Endothelial cell of umbilical vein (primary cell): Measurements from ENCODE around the gene NEO1. TPM values are rescaled to one million over a fixed set of nuclear protein-coding genes. Genes with fewer than 3 reads are reported as not detected.

Source experiments
- BruUV-seq: library from RNA; stranded (reverse); fragments of 400-500 nt; replicated peaks from 2 replicates; lab custom pipeline; 2021; lab: Mats Ljungman, UMichigan
- CTCF ChIA-PET: fragments of 300-600, 350-600 bp; sonication (Branson Sonifier 250); formaldehyde crosslinking; loops from one replicate; lab custom pipeline; 2021; ENCODE audit warnings: antibody characterized with exemption, inconsistent platforms; lab: Charles Lee
- POLR2A ChIA-PET: fragments of 300-600, 350-600 bp; sonication (Branson Sonifier 250); formaldehyde crosslinking; loops from one replicate; lab custom pipeline; 2021; ENCODE audit warnings: antibody characterized with exemption, inconsistent platforms; lab: Charles Lee
- DNase-seq: peaks from one replicate; pipeline ENCODE4 v3.0.0-alpha.2; 2011; ENCODE audit warnings: low read depth, low spot score
- FAIRE-seq: peaks from 2 replicates; lab custom pipeline; 2011; peaks lifted over from hg19 to GRCh38; lab: Jason Lieb, UNC
- H2AFZ ChIP-seq: 2 replicates; pipeline ENCODE4 v1.6.0; 2012; ENCODE audit warnings: low read depth, low read length, control low read depth, inconsistent platforms
- H3K27ac ChIP-seq: 2 replicates; pipeline ENCODE4 v1.5.1; 2011; ENCODE audit warnings: low read depth, mild to moderate bottlenecking, control low read depth, low read length, moderate library complexity; ENCODE audit not compliant: insufficient read depth
- H3K27me3 ChIP-seq, 2 experiments: 2 replicates each; pipeline versions ENCODE4 v1.6.0 to v1.6.1; 2011; ENCODE audit warnings: low read length in 2 of 2, mixed read lengths in 1 of 2; ENCODE audit not compliant: control insufficient read depth in 2 of 2, insufficient read depth in 2 of 2
- H3K36me3 ChIP-seq, 2 experiments: 2 replicates in 1 of 2; 3 replicates in 1 of 2; pipeline ENCODE4 v1.5.1; 2011; ENCODE audit warnings: low read length in 2 of 2, mild to moderate bottlenecking in 1 of 2, moderate library complexity in 1 of 2; ENCODE audit not compliant: control insufficient read depth in 2 of 2, insufficient read depth in 2 of 2; ENCODE audit errors: extremely low read depth in 1 of 2
- H3K4me1 ChIP-seq: 3 replicates; pipeline ENCODE4 v1.5.1; 2011; ENCODE audit warnings: mild to moderate bottlenecking, low read length; ENCODE audit not compliant: control insufficient read depth, insufficient read depth; ENCODE audit errors: extremely low read depth
- H3K4me2 ChIP-seq: 2 replicates; pipeline ENCODE4 v1.6.1; 2011; ENCODE audit warnings: low read length, control low read depth, mixed read lengths; ENCODE audit not compliant: insufficient read depth
- H3K4me3 ChIP-seq, 3 experiments: fragments of 200-600 bp in 1 of 3; sonication (generic), shearing (Covaris generic) in 1 of 3; replicated peaks in 1 of 3; 2 replicates each; pipeline ENCODE4 v1.5.1; 2011 to 2016; ENCODE audit warnings: control low read depth in 3 of 3, low read length in 3 of 3, mild to moderate bottlenecking in 2 of 3, inconsistent platforms in 1 of 3, low read depth in 1 of 3, moderate library complexity in 1 of 3; ENCODE audit not compliant: insufficient read depth in 1 of 3
- H3K79me2 ChIP-seq: 2 replicates; pipeline ENCODE4 v1.6.0; 2012; ENCODE audit warnings: low read length, inconsistent platforms; ENCODE audit not compliant: control insufficient read depth, insufficient read depth
- H3K9ac ChIP-seq: replicated peaks from 2 replicates; pipeline ENCODE3; 2011; ENCODE audit warnings: low read length, control low read depth; ENCODE audit not compliant: insufficient read depth; ENCODE audit errors: extremely low read depth
- H3K9me1 ChIP-seq: replicated peaks from 3 replicates; pipeline ENCODE4 v1.6.0; 2011; ENCODE audit warnings: mild to moderate bottlenecking, low read length; ENCODE audit not compliant: control insufficient read depth, insufficient read depth; ENCODE audit errors: extremely low read depth
- H3K9me3 ChIP-seq: replicated peaks from 2 replicates; pipeline ENCODE4 v1.5.1; 2012; ENCODE audit warnings: low read length, inconsistent platforms; ENCODE audit not compliant: control insufficient read depth, insufficient read depth
- H4K20me1 ChIP-seq: replicated peaks from 2 replicates; pipeline ENCODE3; 2011; ENCODE audit warnings: mild to moderate bottlenecking, low read length; ENCODE audit not compliant: control insufficient read depth, insufficient read depth; ENCODE audit errors: extremely low read depth
- CTCF ChIP-seq, 2 donors: IDR thresholded peaks; 1 replicate in 1 of 2; 2 replicates in 1 of 2; pipeline ENCODE4 v1.5.1; 2011; ENCODE audit warnings: low read length in 2 of 2, mild to moderate bottlenecking in 2 of 2, moderate library complexity in 2 of 2, control low read depth in 1 of 2, inconsistent platforms in 1 of 2, low read depth in 1 of 2; ENCODE audit not compliant: insufficient read depth in 1 of 2; ENCODE audit errors: extremely low read depth in 1 of 2
- EZH2 ChIP-seq: IDR thresholded peaks from 2 replicates; pipeline ENCODE4 v1.6.1; 2012; ENCODE audit warnings: borderline replicate concordance, low read depth, mild to moderate bottlenecking, moderate library complexity, low read length, inconsistent platforms; ENCODE audit not compliant: severe bottlenecking
- FOS ChIP-seq: IDR thresholded peaks from 2 replicates; pipeline ENCODE4 v1.6.1; 2011; ENCODE audit warnings: mild to moderate bottlenecking, low read length, moderate library complexity, borderline replicate concordance; ENCODE audit not compliant: insufficient read depth
- GATA2 ChIP-seq: IDR thresholded peaks from 2 replicates; pipeline ENCODE4 v1.7.0; 2011; ENCODE audit warnings: low read depth, mild to moderate bottlenecking, moderate library complexity, mixed read lengths, low read length; ENCODE audit not compliant: insufficient read length, insufficient read depth
- JUN ChIP-seq: IDR thresholded peaks from 2 replicates; pipeline ENCODE4 v1.6.1; 2011; ENCODE audit warnings: borderline replicate concordance, low read depth; ENCODE audit not compliant: insufficient read length, insufficient read depth
- MYC ChIP-seq: IDR thresholded peaks from one replicate; pipeline ENCODE4 v1.6.1; 2011; ENCODE audit warnings: mild to moderate bottlenecking, low read depth, low read length
- POLR2A ChIP-seq: IDR thresholded peaks from 2 replicates; pipeline ENCODE4 v1.6.1; 2012; ENCODE audit warnings: low read depth, mild to moderate bottlenecking, control low read depth, low read length
- POLR2AphosphoS5 ChIP-seq: IDR thresholded peaks from 2 replicates; pipeline ENCODE4 v1.6.1; 2012; ENCODE audit warnings: low read depth, mild to moderate bottlenecking, control low read depth, low read length, moderate library complexity; ENCODE audit not compliant: insufficient read depth
- dilution Hi-C: fragments of 300-500 bp; cut with MboI; formaldehyde crosslinking; loops from one replicate; pipeline ENCODE4 v1.15.0; 2019; ENCODE audit warnings: low sequenced_read_pairs; ENCODE audit not compliant: extremely low pct_ligation_motif_present
- intact Hi-C: fragments of 100-400 bp; cut with micrococcal nuclease; formaldehyde crosslinking; loops from one replicate; pipeline ENCODE4 v1.10.0; 2022
- polyA plus RNA-seq, 4 experiments: library from polyadenylated mRNA; depleted of rRNA in 3 of 4; stranded (reverse) in 3 of 4; unstranded in 1 of 4; fragments of >200 nt; gene quantifications; 2 replicates each; pipeline versions ENCODE4 v1.2.1 to v1.2.3, GENCODE V29; 2011 to 2012; ENCODE audit warnings: missing spikeins in 1 of 4
- total RNA-seq: library from RNA; stranded (reverse); gene quantifications from 2 replicates; pipeline ENCODE4 v1.2.3, GENCODE V29; 2021
- TF ChIP-seq, protein P1 (sequence below): IDR thresholded peaks from 2 replicates; pipeline ENCODE4 v1.6.1; 2011; ENCODE audit not compliant: insufficient read depth, insufficient read length

NEO1 gene
- total and polyA plus RNA-seq, 2 donors (not counting 3 experiments of a cell fraction or from before 2014, with no cell fraction given): 0.12 to 0.35 TPM

DNA sequence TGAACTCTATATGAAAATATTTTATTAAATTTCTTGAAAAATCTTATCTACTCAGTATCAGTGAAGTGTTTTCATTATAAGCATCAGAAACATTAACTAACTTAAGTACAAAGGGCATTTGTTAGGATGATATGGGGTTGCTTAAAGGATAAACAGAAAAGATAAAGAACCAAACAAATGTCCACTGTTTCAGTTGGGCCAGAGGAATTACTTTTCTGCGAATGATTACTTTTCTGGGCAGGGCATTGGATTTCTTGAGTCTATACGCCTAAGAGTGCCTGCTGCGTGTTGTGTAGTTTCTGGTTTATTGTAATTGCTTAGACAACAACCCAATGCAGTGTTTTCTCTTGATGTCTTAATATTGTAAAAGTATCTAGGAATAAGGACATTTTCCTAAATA is 52.8 kb downstream of the NEO1 start:
- FAIRE-seq (no peak), DNase-seq (no peak)
- dilution Hi-C loops (no loop called here), intact Hi-C loops (no loop called here)
- BruUV-seq: no TSS peak
- H3K79me2 ChIP-seq: no peaks in the 10 kb centered on the region
- ChIA-PET CTCF (no interaction called here), POLR2A (no interaction called here)
- no peak overlapping the region for H3K27ac ChIP-seq
- no peak overlapping the region for H2AFZ ChIP-seq
- H3K4me1 ChIP-seq: no peaks in the 10 kb centered on the region
- H4K20me1 ChIP-seq: no peaks in the 10 kb centered on the region
- no peaks in the 10 kb centered on the region for H3K9me1 ChIP-seq
- H3K9me3 ChIP-seq: no peaks in the 10 kb centered on the region
- TF ChIP-seq, protein P1, sequence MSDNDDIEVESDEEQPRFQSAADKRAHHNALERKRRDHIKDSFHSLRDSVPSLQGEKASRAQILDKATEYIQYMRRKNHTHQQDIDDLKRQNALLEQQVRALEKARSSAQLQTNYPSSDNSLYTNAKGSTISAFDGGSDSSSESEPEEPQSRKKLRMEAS: no peak
- TF ChIP-seq FOS (no peak), JUN (no peak), POLR2A (no peak), CTCF (IDR thresholded peaks at IDR 0.05; ENCODE audit: extremely low read depth in 1 of 2, insufficient read depth in 1 of 2, low read depth in 1 of 2, low read length in 2 of 2) (no peak), GATA2 (no peak), EZH2 (no peak), POLR2AphosphoS5 (no peak), MYC (no peak)
- H3K9ac ChIP-seq: no peak overlapping the region
- H3K4me2 ChIP-seq: no peak overlapping the region
- H3K36me3 ChIP-seq: no peaks in the 10 kb centered on the region
- peaks cover 4 to 19% of the 10 kb centered on the region in 2 experiments for H3K27me3 ChIP-seq
- H3K4me3 ChIP-seq: no peak overlapping the region
